Smooth muscle cell (in vitro differentiated cells): ENCODE results near the gene RCVRN. TPM values are rescaled to one million over a fixed set of nuclear protein-coding genes. Genes with fewer than 3 reads are reported as not detected.

ENCODE experiments used
- DNase-seq: peaks from one replicate; lab custom pipeline; 2025; ENCODE audit not compliant: unreplicated experiment; lab: John Stamatoyannopoulos, UW
- H2AFZ ChIP-seq: fragments of 200-600 bp; sonication (generic); 2 replicates; pipeline ENCODE4 v1.6.0; 2016; ENCODE audit warnings: antibody characterized with exemption, low read depth, mild to moderate bottlenecking
- H3F3A ChIP-seq: fragments of 200-600 bp; sonication (generic); 2 replicates; pipeline ENCODE4 v1.6.0; 2017; ENCODE audit warnings: antibody characterized with exemption, low read depth
- H3K27ac ChIP-seq: fragments of 200-600 bp; sonication (generic); 2 replicates; pipeline ENCODE4 v1.5.1; 2016; ENCODE audit warnings: low read depth, mild to moderate bottlenecking
- H3K27me3 ChIP-seq: fragments of 200-600 bp; sonication (generic); 2 replicates; pipeline ENCODE4 v1.6.1; 2016; ENCODE audit warnings: low read depth, mild to moderate bottlenecking
- H3K36me3 ChIP-seq: fragments of 200-600 bp; sonication (generic); 2 replicates; pipeline ENCODE4 v1.5.1; 2016; ENCODE audit warnings: low read depth
- H3K4me1 ChIP-seq: fragments of 200-600 bp; sonication (generic); 2 replicates; pipeline ENCODE4 v1.5.1; 2016; ENCODE audit warnings: low read depth
- H3K4me2 ChIP-seq: fragments of 200-600 bp; sonication (generic); 2 replicates; pipeline ENCODE4 v1.6.0; 2016; ENCODE audit warnings: mild to moderate bottlenecking
- H3K4me3 ChIP-seq: fragments of 200-600 bp; sonication (generic); 2 replicates; pipeline ENCODE4 v1.5.1; 2016; ENCODE audit warnings: mild to moderate bottlenecking
- H3K79me2 ChIP-seq: fragments of 200-600 bp; sonication (generic); 2 replicates; pipeline ENCODE4 v1.6.0; 2016; ENCODE audit warnings: low read depth, mild to moderate bottlenecking
- H3K9ac ChIP-seq: fragments of 200-600 bp; sonication (generic); 2 replicates; pipeline ENCODE4 v1.6.0; 2016; ENCODE audit warnings: low read depth
- H3K9me3 ChIP-seq: fragments of 200-600 bp; sonication (generic); replicated peaks from 2 replicates; pipeline ENCODE4 v1.5.1; 2016; ENCODE audit warnings: low read depth
- H4K20me1 ChIP-seq: fragments of 200-600 bp; sonication (generic); 2 replicates; pipeline ENCODE4 v1.6.0; 2016; ENCODE audit warnings: low read depth
- WGBS: methylation state at CpG from one replicate; pipeline ENCODE4 v1.1.7; 2016; ENCODE audit warnings: low lambda C conversion rate; 5-methylcytosine and 5-hydroxymethylcytosine counted together
- polyA plus RNA-seq: library from polyadenylated mRNA; unstranded; fragments of >200 nt; fragmentation: Nextera tagmentation; extraction: Ambion mirVana; gene quantifications from 2 replicates; pipeline ENCODE4 v1.2.1, GENCODE V29; 2016
- total RNA-seq: library from RNA; depleted of rRNA; stranded (reverse); fragments of >200 nt; gene quantifications from 2 replicates; pipeline ENCODE4 v1.2.3, GENCODE V29; 2014
- TF ChIP-seq, protein P1 (sequence below): fragments of 200-600 bp; sonication (generic); IDR thresholded peaks from 2 replicates; pipeline ENCODE4 v1.5.1; 2017; ENCODE audit warnings: borderline replicate concordance, mild to moderate bottlenecking, antibody characterized with exemption; ENCODE audit not compliant: insufficient read depth, poor library complexity, severe bottlenecking

The RCVRN gene
- total and polyA plus RNA-seq, 2 experiments from 2014 or later, result 3.2 to 4.0 TPM

DNA sequence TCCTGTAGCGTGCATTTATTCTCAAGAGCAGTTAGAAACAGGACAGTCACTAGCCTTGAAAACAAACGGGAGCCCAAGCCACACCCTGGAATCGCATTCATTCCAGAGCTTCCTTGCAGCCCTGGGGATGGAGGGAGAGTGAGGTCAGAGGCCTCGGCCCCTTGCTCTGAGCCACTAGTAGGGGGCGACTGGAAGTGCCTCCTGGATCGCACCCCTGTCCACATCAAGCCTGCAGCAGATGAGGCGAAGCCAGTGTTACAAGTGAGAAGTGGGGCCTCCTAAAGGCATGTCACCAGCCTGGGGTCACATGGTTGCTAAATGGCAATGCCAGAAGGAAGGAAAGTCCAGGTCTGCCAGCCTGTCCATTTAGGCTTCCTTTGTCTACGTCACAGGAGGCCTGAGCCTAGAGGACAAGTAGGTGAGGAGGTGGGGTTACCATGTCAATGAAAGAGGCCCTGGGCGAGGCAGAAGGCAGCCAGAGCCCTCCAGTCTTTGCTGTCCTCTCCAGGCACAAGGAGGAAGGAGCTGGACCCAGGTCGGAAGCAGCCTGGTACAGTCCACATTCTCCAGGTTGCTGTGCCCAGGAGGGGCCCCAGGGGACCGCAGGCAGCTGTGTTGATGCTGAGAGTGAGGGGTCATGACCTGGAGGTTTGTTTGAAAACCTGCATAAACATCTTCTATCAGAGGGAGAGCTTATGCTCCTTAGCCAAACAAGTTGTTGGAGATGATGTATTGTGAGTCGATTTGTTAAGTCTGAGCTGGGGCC lies 3.0 kb upstream of the RCVRN start:
- H3K4me2 ChIP-seq, result no peak overlapping the region

GRCh38 chr17:9907131-9907530 lies 2.1 kb upstream of the RCVRN start:
- Histone ChIP-seq H3K27ac (no peak overlapping the region), H3K9me3 (no peaks in the 10 kb centered on the region), H3K4me2 (no peak overlapping the region), H3K4me3 (no peak overlapping the region), H3F3A (no peaks in the 10 kb centered on the region), H3K9ac (no peak overlapping the region), H2AFZ (no peak overlapping the region), H3K4me1 (peaks cover 4% of the 10 kb centered on the region), H3K79me2 (no peaks in the 10 kb centered on the region), H3K36me3 (no peaks in the 10 kb centered on the region), H3K27me3 (no peaks in the 10 kb centered on the region), H4K20me1 (no peaks in the 10 kb centered on the region)
- WGBS, result 97% methylated on average over 7 of the region's 7 CpGs
- TF ChIP-seq, protein P1, sequence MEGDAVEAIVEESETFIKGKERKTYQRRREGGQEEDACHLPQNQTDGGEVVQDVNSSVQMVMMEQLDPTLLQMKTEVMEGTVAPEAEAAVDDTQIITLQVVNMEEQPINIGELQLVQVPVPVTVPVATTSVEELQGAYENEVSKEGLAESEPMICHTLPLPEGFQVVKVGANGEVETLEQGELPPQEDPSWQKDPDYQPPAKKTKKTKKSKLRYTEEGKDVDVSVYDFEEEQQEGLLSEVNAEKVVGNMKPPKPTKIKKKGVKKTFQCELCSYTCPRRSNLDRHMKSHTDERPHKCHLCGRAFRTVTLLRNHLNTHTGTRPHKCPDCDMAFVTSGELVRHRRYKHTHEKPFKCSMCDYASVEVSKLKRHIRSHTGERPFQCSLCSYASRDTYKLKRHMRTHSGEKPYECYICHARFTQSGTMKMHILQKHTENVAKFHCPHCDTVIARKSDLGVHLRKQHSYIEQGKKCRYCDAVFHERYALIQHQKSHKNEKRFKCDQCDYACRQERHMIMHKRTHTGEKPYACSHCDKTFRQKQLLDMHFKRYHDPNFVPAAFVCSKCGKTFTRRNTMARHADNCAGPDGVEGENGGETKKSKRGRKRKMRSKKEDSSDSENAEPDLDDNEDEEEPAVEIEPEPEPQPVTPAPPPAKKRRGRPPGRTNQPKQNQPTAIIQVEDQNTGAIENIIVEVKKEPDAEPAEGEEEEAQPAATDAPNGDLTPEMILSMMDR, result no peak
- no peak for DNase-seq

More for the DNA sequence above, 3.0 kb upstream of the RCVRN start:
- TF ChIP-seq, protein P1, result no peak
- no peaks in the 10 kb centered on the region for H3K27me3 ChIP-seq
- no peak overlapping the region for H2AFZ ChIP-seq
- no peak for DNase-seq
- H4K20me1 ChIP-seq, result no peaks in the 10 kb centered on the region
- no peaks in the 10 kb centered on the region for H3K79me2 ChIP-seq
- H3K4me3 ChIP-seq, result no peak overlapping the region
- no peak overlapping the region for H3K27ac ChIP-seq
- no peaks in the 10 kb centered on the region for H3F3A ChIP-seq
- no peaks in the 10 kb centered on the region for H3K4me1 ChIP-seq
- WGBS, result 75% methylated on average over 12 of the region's 12 CpGs
- H3K36me3 ChIP-seq, result no peaks in the 10 kb centered on the region
- no peak overlapping the region for H3K9ac ChIP-seq
- no peaks in the 10 kb centered on the region for H3K9me3 ChIP-seq

GRCh38 chr17:9906616-9907015 lies 1.5 kb upstream of the RCVRN start:
- Histone ChIP-seq H3K4me3 (no peak overlapping the region), H3K79me2 (no peaks in the 10 kb centered on the region), H3K4me1 (peaks cover 7% of the 10 kb centered on the region), H3K36me3 (no peaks in the 10 kb centered on the region), H3K27me3 (no peaks in the 10 kb centered on the region), H2AFZ (no peak overlapping the region), H3K4me2 (no peak overlapping the region), H3K9me3 (no peaks in the 10 kb centered on the region), H3K27ac (no peak overlapping the region), H3F3A (no peaks in the 10 kb centered on the region), H3K9ac (no peak overlapping the region), H4K20me1 (no peaks in the 10 kb centered on the region)
- no peak for DNase-seq
- WGBS, result 91% methylated on average over 14 of the region's 14 CpGs
- TF ChIP-seq, protein P1, result no peak

GRCh38 chr17:9905902-9906301 lies 831 bp upstream of the RCVRN start:
- 24% methylated on average over 4 of the region's 4 CpGs for WGBS
- no peak for DNase-seq

More at GRCh38 chr17:9905902-9906301, 831 bp upstream of the RCVRN start:
- Histone ChIP-seq H3K4me1 (peaks cover 12% of the 10 kb centered on the region), H4K20me1 (no peaks in the 10 kb centered on the region), H3K27me3 (no peaks in the 10 kb centered on the region), H3K79me2 (no peaks in the 10 kb centered on the region), H3K9ac (no peak overlapping the region), H3K4me2 (no peak overlapping the region), H3K4me3 (no peak overlapping the region), H3K27ac (no peak overlapping the region), H3K36me3 (no peaks in the 10 kb centered on the region), H3K9me3 (no peaks in the 10 kb centered on the region), H2AFZ (no peak overlapping the region), H3F3A (no peaks in the 10 kb centered on the region)
- TF ChIP-seq, protein P1, result peak; percentile 57
